NCI-H526 (cell line): ENCODE data around the gene NEGR1.

Experiments
- DNase-seq, 2 experiments: peaks; one replicate each; lab custom pipeline; 2025; lab: John Stamatoyannopoulos, UW

NEGR1 gene

GRCh38 chr1:71781450-71781849 lies 500.9 kb downstream of the NEGR1 start:
- DNase-seq, result no peak

- DNase-seq, result no peak
Measured at GRCh38 chr1:71780681-71781080, 501.7 kb downstream of the NEGR1 start.

GRCh38 chr1:71778940-71779339 lies 503.4 kb downstream of the NEGR1 start:
- DNase-seq, result no peak

GRCh38 chr1:71777094-71777493 lies 505.2 kb downstream of the NEGR1 start:
- no peak for DNase-seq

- DNase-seq, result no peak
Measured at GRCh38 chr1:71774705-71775104, 507.6 kb downstream of the NEGR1 start.

GRCh38 chr1:71770121-71770520 lies 512.2 kb downstream of the NEGR1 start:
- no peak for DNase-seq

GRCh38 chr1:71766748-71767147 lies 515.6 kb downstream of the NEGR1 start:
- no peak for DNase-seq

- DNase-seq, result no peak
Measured at GRCh38 chr1:71762514-71763255, 519.7 kb downstream of the NEGR1 start.

- no peak for DNase-seq
Measured at GRCh38 chr1:71755441-71755840, 526.9 kb downstream of the NEGR1 start.

GRCh38 chr1:71753746-71754145 lies 528.6 kb downstream of the NEGR1 start:
- DNase-seq, result no peak

GRCh38 chr1:71745326-71745725 lies 537.0 kb downstream of the NEGR1 start:
- no peak for DNase-seq

- no peak for DNase-seq
Measured at GRCh38 chr1:71743862-71744261, 538.5 kb downstream of the NEGR1 start.

- DNase-seq, result no peak
Measured at GRCh38 chr1:71738910-71739309, 543.4 kb downstream of the NEGR1 start.

GRCh38 chr1:71738256-71738655 lies 544.1 kb downstream of the NEGR1 start:
- no peak for DNase-seq

GRCh38 chr1:71737768-71738167 lies 544.6 kb downstream of the NEGR1 start:
- no peak for DNase-seq

GRCh38 chr1:71733121-71733520 lies 549.2 kb downstream of the NEGR1 start:
- no peak for DNase-seq

GRCh38 chr1:71721532-71721931 lies 560.8 kb downstream of the NEGR1 start:
- no peak for DNase-seq

- no peak for DNase-seq
Measured at GRCh38 chr1:71719330-71719729, 563.0 kb downstream of the NEGR1 start.

GRCh38 chr1:71717186-71717585 lies 565.2 kb downstream of the NEGR1 start:
- no peak for DNase-seq

GRCh38 chr1:71711456-71711855 lies 570.9 kb downstream of the NEGR1 start:
- DNase-seq, result no peak

- DNase-seq, result no peak
Measured at GRCh38 chr1:71706029-71706671, 576.2 kb downstream of the NEGR1 start.

- no peak for DNase-seq
Measured at GRCh38 chr1:71698186-71698585, 584.2 kb downstream of the NEGR1 start.

GRCh38 chr1:71695821-71696220 lies 586.5 kb downstream of the NEGR1 start:
- DNase-seq, result no peak

GRCh38 chr1:71695084-71695483 lies 587.3 kb downstream of the NEGR1 start:
- no peak for DNase-seq
